ENCODE data around the gene COPZ2. TPM values are rescaled to one million over a fixed set of nuclear protein-coding genes. Genes with fewer than 3 reads are reported as not detected.
"Not testable (repeated sequence)": the region's sequence is repeated elsewhere in the genome, so short reads cannot be mapped to it uniquely, and the experiment has no call there.

The COPZ2 gene
- total RNA-seq, 2 experiments from 2014 or later = 0.47 to 0.88 TPM

GRCh38 chr17:48074322-48075081 lies 36.9 kb upstream of the COPZ2 start:
- Mint-ChIP-seq H3K4me1 (ENCODE audit: low read depth) (no peaks in the 10 kb centered on the region), H3K9me3 (no peaks in the 10 kb centered on the region), H3K27ac (no peak overlapping the region), H3K27me3 (no peaks in the 10 kb centered on the region), H3K4me3 (no peak overlapping the region), H3K36me3 (ENCODE audit: low read depth) (peaks cover 52% of the 10 kb centered on the region)
- peak; percentile 85 for TF ChIP-seq CTCF (IDR thresholded peaks at IDR 0.05)
- ChIA-PET POLR2A (interaction anchor here (0.7 to 0.9 kb wide), 2 partner anchors 25 to 27 kb away, joined by 3 read pairs; no protein-coding TSS in a partner anchor), CTCF (interaction anchor here (0.7 to 4.0 kb wide), 6 partner anchors 8 to 562 kb away, joined by 3 to 37 read pairs (median 4); partner anchors contain the start of gene CDK5RAP3)
- DNase-seq (peak; percentile 55 to 84 (median 70)), ATAC-seq (ENCODE audit: poor library complexity) (peak; percentile 86)
- H3K36me3 ChIP-seq (ENCODE audit: insufficient read depth, low read length) = peaks cover 43% of the 10 kb centered on the region
- H3K4me3 ChIP-seq (ENCODE audit: low read length) = no peak overlapping the region
- intact Hi-C loops (cut with DNase I, micrococcal nuclease) = loop anchor here (1.0 to 2.0 kb wide), 5 partner anchors 26 to 125 kb away; partner anchors contain the start of genes COPZ2 (in 1 of the 2) and NFE2L1 (in 1 of the 2)
- no peaks in the 10 kb centered on the region for H3K4me1 ChIP-seq (ENCODE audit: insufficient read depth, low read length)
- no peak overlapping the region for H3K27ac ChIP-seq (ENCODE audit: low read depth in 1 of 2, low read length in 2 of 2)
- H3K27me3 ChIP-seq (ENCODE audit: control insufficient read depth in 1 of 2, insufficient read depth in 2 of 2, low read length in 2 of 2) = no peaks in the 10 kb centered on the region
- H3K9me3 ChIP-seq (ENCODE audit: control insufficient read depth in 1 of 2, insufficient read depth in 1 of 2, low read length in 2 of 2) = no peaks in the 10 kb centered on the region

- intact Hi-C loops (cut with DNase I, micrococcal nuclease) = loop anchor here (1.0 to 2.0 kb wide), 5 partner anchors 25 to 124 kb away; partner anchors contain the start of genes COPZ2 (in 1 of the 2) and NFE2L1 (in 1 of the 2)
- peaks cover 45% of the 10 kb centered on the region for H3K36me3 ChIP-seq (ENCODE audit: insufficient read depth, low read length)
- H3K27me3 ChIP-seq (ENCODE audit: control insufficient read depth in 1 of 2, insufficient read depth in 2 of 2, low read length in 2 of 2); H3K4me1 ChIP-seq (ENCODE audit: insufficient read depth, low read length); DNase-seq; H3K9me3 Mint-ChIP-seq; H3K27ac Mint-ChIP-seq; H3K27me3 Mint-ChIP-seq; H3K4me1 Mint-ChIP-seq (ENCODE audit: low read depth); H3K9me3 ChIP-seq (ENCODE audit: control insufficient read depth in 1 of 2, insufficient read depth in 1 of 2, low read length in 2 of 2); ATAC-seq (ENCODE audit: poor library complexity); H3K4me3 Mint-ChIP-seq; H3K27ac ChIP-seq (ENCODE audit: low read depth in 1 of 2, low read length in 2 of 2); H3K4me3 ChIP-seq (ENCODE audit: low read length): not testable (repeated sequence)
- ChIA-PET CTCF (interaction anchor here (0.7 to 4.0 kb wide), 8 partner anchors 9 to 563 kb away, joined by 3 to 37 read pairs (median 4); partner anchors contain the start of gene CDK5RAP3), POLR2A (interaction anchor here (0.7 kb wide), 2 partner anchors 24 to 43 kb away, joined by 3 read pairs; no protein-coding TSS in a partner anchor)
- peaks cover 57% of the 10 kb centered on the region for H3K36me3 Mint-ChIP-seq (ENCODE audit: low read depth)
Measured at GRCh38 chr17:48073566-48074094, 36.0 kb upstream of the COPZ2 start.

- peaks cover 60% of the 10 kb centered on the region for H3K36me3 Mint-ChIP-seq (ENCODE audit: low read depth)
- H3K4me3 Mint-ChIP-seq; H3K4me1 ChIP-seq (ENCODE audit: insufficient read depth, low read length); ATAC-seq (ENCODE audit: poor library complexity); H3K27me3 Mint-ChIP-seq; DNase-seq; intact Hi-C loops (cut with DNase I, micrococcal nuclease); H3K4me3 ChIP-seq (ENCODE audit: low read length); H3K4me1 Mint-ChIP-seq (ENCODE audit: low read depth); H3K9me3 Mint-ChIP-seq; H3K27me3 ChIP-seq (ENCODE audit: control insufficient read depth in 1 of 2, insufficient read depth in 2 of 2, low read length in 2 of 2); POLR2A ChIA-PET; H3K27ac ChIP-seq (ENCODE audit: low read depth in 1 of 2, low read length in 2 of 2); H3K27ac Mint-ChIP-seq; H3K9me3 ChIP-seq (ENCODE audit: control insufficient read depth in 1 of 2, insufficient read depth in 1 of 2, low read length in 2 of 2): not testable (repeated sequence)
- H3K36me3 ChIP-seq (ENCODE audit: insufficient read depth, low read length) = peaks cover 50% of the 10 kb centered on the region
- CTCF ChIA-PET = interaction anchor here (2.2 to 4.0 kb wide), 2 partner anchors 25 to 46 kb away, joined by 6 to 37 read pairs; no protein-coding TSS in a partner anchor
Measured at GRCh38 chr17:48072811-48073210, 35.2 kb upstream of the COPZ2 start.

GRCh38 chr17:48071654-48072053 lies 34.1 kb upstream of the COPZ2 start:
- TF ChIP-seq CTCF (IDR thresholded peaks at IDR 0.05) = no peak
- H3K36me3 ChIP-seq (ENCODE audit: insufficient read depth, low read length) = peaks cover 52% of the 10 kb centered on the region

More at GRCh38 chr17:48071654-48072053, 34.1 kb upstream of the COPZ2 start:
- ChIA-PET CTCF (interaction anchor here (1.5 to 2.2 kb wide), 2 partner anchors 24 to 46 kb away, joined by 4 to 6 read pairs; no protein-coding TSS in a partner anchor), POLR2A (no interaction called here)
- no peak overlapping the region for H3K4me3 ChIP-seq (ENCODE audit: low read length)
- Mint-ChIP-seq H3K4me1 (ENCODE audit: low read depth) (no peaks in the 10 kb centered on the region), H3K27ac (peak overlapping the region; percentile 36), H3K4me3 (no peak overlapping the region), H3K9me3 (no peaks in the 10 kb centered on the region), H3K36me3 (ENCODE audit: low read depth) (peaks cover 62% of the 10 kb centered on the region), H3K27me3 (no peaks in the 10 kb centered on the region)
- no peaks in the 10 kb centered on the region for H3K9me3 ChIP-seq (ENCODE audit: control insufficient read depth in 1 of 2, insufficient read depth in 1 of 2, low read length in 2 of 2)
- intact Hi-C loops (cut with DNase I, micrococcal nuclease) = no loop called here
- DNase-seq (no peak), ATAC-seq (ENCODE audit: poor library complexity) (no peak)
- no peaks in the 10 kb centered on the region for H3K4me1 ChIP-seq (ENCODE audit: insufficient read depth, low read length)
- no peak overlapping the region for H3K27ac ChIP-seq (ENCODE audit: low read depth in 1 of 2, low read length in 2 of 2)
- H3K27me3 ChIP-seq (ENCODE audit: control insufficient read depth in 1 of 2, insufficient read depth in 2 of 2, low read length in 2 of 2) = no peaks in the 10 kb centered on the region

Measured in CD4-positive, alpha-beta T cell (primary cell).